ENCODE data around the gene GHRL. TPM values are rescaled to one million over a fixed set of nuclear protein-coding genes. Genes with fewer than 3 reads are reported as not detected.

GHRL gene
- total and polyA plus RNA-seq, 2 of the 4 experiments (the other 2 are of a cell fraction): 0.27 TPM; not detected in 1

- ChIA-PET CTCF (interaction anchor here (1.0 kb wide), 1 partner anchor 11 kb away, joined by 4 read pairs; no protein-coding TSS in a partner anchor), POLR2A (ENCODE audit: unreplicated experiment) (no interaction called here)
- Histone ChIP-seq H2AK9ac (replicated peaks; ENCODE audit: low read depth, low read length, poor library complexity) (no peak overlapping the region), H3K56ac (ENCODE audit: extremely low read depth, insufficient read depth, low read length) (no peak overlapping the region), H3K4me2 (ENCODE audit: low read depth, low read length) (no peak overlapping the region), H3K9me1 (ENCODE audit: insufficient read depth, low read length) (peaks cover 3% of the 10 kb centered on the region; the same call in 1 of the 2 replicates), H3K14ac (replicated peaks; ENCODE audit: low read depth, low read length) (no peak overlapping the region), H3K4me3 (ENCODE audit: insufficient read depth, low read depth, low read length) (no peak overlapping the region), H3K9ac (ENCODE audit: low read depth, low read length) (no peak overlapping the region), H3K18ac (ENCODE audit: low read depth, low read length) (no peak overlapping the region), H2BK120ac (ENCODE audit: low read depth, low read length) (no peak overlapping the region), H2AFZ (replicated peaks; ENCODE audit: low read length, poor library complexity) (no peak overlapping the region), H2BK20ac (ENCODE audit: low read depth, low read length) (no peak overlapping the region), H3K27ac (ENCODE audit: insufficient read depth, low read length) (no peak overlapping the region), H4K20me1 (ENCODE audit: insufficient read depth, low read length) (peaks cover 38% of the 10 kb centered on the region), H3K23ac (ENCODE audit: low read depth, low read length) (no peak overlapping the region), H2BK5ac (ENCODE audit: low read depth, low read length, poor library complexity, severe bottlenecking) (no peak overlapping the region), H4K91ac (ENCODE audit: insufficient read depth, low read depth, low read length) (no peak overlapping the region), H3K36me3 (ENCODE audit: control insufficient read depth, insufficient read depth, low read length) (peaks cover 35% of the 10 kb centered on the region), H3K79me1 (ENCODE audit: low read depth in 1 of 2, low read length in 2 of 2) (peaks cover 33 to 58% of the 10 kb centered on the region in 2 experiments), H2BK15ac (ENCODE audit: low read depth, low read length) (no peak overlapping the region), H3K4me1 (ENCODE audit: control insufficient read depth, insufficient read depth, low read length) (peaks cover 4% of the 10 kb centered on the region; the same call in 1 of the 2 replicates), H4K5ac (ENCODE audit: low read depth, low read length) (no peak overlapping the region), H3K4ac (ENCODE audit: low read depth, low read length) (no peak overlapping the region), H4K8ac (ENCODE audit: low read depth in 2 of 2, low read length in 2 of 2) (no peak overlapping the region), H2AK5ac (ENCODE audit: low read depth, low read length) (no peak overlapping the region), H3K9me3 (ENCODE audit: control insufficient read depth, insufficient read depth, low read length) (no peaks in the 10 kb centered on the region), H3K27me3 (ENCODE audit: control insufficient read depth, insufficient read depth, low read length) (no peaks in the 10 kb centered on the region)
- no peak for ATAC-seq (ENCODE audit: low read depth)
- dilution Hi-C loops (cut with HindIII; ENCODE audit: low sequenced_read_pairs, unreplicated experiment) (no loop called here), intact Hi-C loops (cut with micrococcal nuclease) (no loop called here), in situ Hi-C loops (cut with MboI; ENCODE audit: low sequenced_read_pairs) (no loop called here)
- BruUV-seq (replicated peaks): no TSS peak
- no peak for DNase-seq
- no CpG with 5 or more reads among the region's 1 CpG for WGBS, 2 experiments (ENCODE audit: extremely low coverage in 2 of 2, insufficient read length in 1 of 2)
- TF ChIP-seq MAZ (IDR thresholded peaks at IDR 0.05; ENCODE audit: borderline replicate concordance, low read depth, low read length) (no peak), RFX5 (IDR thresholded peaks at IDR 0.05; ENCODE audit: low read depth, low read length) (no peak)
These were observed 18.1 kb downstream of the GHRL start for GRCh38 chr3:10274601-10275000.

Measured in IMR-90 (cell line).